GM23338 (cell line): ENCODE data around the gene GJB4. TPM values are rescaled to one million over a fixed set of nuclear protein-coding genes. Genes with fewer than 3 reads are reported as not detected.

Experiments used
- ATAC-seq: fragments of 200-7000 bp; cut with Tn5 transposase; 3 replicates; pipeline ENCODE4 v1.9.1; 2020
- DNase-seq: peaks from one replicate; pipeline ENCODE4 v3.0.0-alpha.2; 2015; ENCODE audit warnings: low spot score
- H2AFZ ChIP-seq: fragments of 200-600 bp; sonication (generic); 2 replicates; pipeline ENCODE4 v1.8.0; 2016; ENCODE audit warnings: antibody characterized with exemption, mild to moderate bottlenecking, moderate library complexity
- H3F3A ChIP-seq: fragments of 200-600 bp; sonication (generic); replicated peaks from 2 replicates; pipeline ENCODE4 v1.8.0; 2017; ENCODE audit warnings: antibody characterized with exemption, mixed run types, low read depth
- H3K27ac ChIP-seq: fragments of 200-600 bp; sonication (generic); 2 replicates; pipeline ENCODE4 v1.6.1; 2016; ENCODE audit warnings: low read depth
- H3K27me3 ChIP-seq: fragments of 200-600 bp; sonication (generic); 2 replicates; pipeline ENCODE4 v1.8.0; 2016; ENCODE audit warnings: mild to moderate bottlenecking, mixed run types, moderate library complexity; ENCODE audit not compliant: insufficient read depth
- H3K36me3 ChIP-seq: fragments of 200-600 bp; sonication (generic); 2 replicates; pipeline ENCODE4 v1.8.0; 2016; ENCODE audit warnings: mild to moderate bottlenecking; ENCODE audit not compliant: insufficient read depth
- H3K4me1 ChIP-seq: fragments of 200-600 bp; sonication (generic); 2 replicates; pipeline ENCODE4 v1.8.0; 2016; ENCODE audit warnings: mild to moderate bottlenecking, moderate library complexity; ENCODE audit not compliant: insufficient read depth
- H3K4me2 ChIP-seq: fragments of 200-600 bp; sonication (generic); 2 replicates; pipeline ENCODE4 v1.7.1; 2017; ENCODE audit warnings: mixed run types
- H3K4me3 ChIP-seq: fragments of 200-600 bp; sonication (generic); 2 replicates; pipeline ENCODE4 v1.6.1; 2016; ENCODE audit warnings: mixed run types
- H3K79me2 ChIP-seq: fragments of 200-600 bp; sonication (generic); replicated peaks from 2 replicates; pipeline ENCODE4 v1.8.0; 2017; ENCODE audit warnings: mild to moderate bottlenecking; ENCODE audit not compliant: insufficient read depth
- H3K9me2 ChIP-seq: fragments of 200-600 bp; sonication (generic); 2 replicates; pipeline ENCODE4 v1.8.0; 2017; ENCODE audit not compliant: insufficient read depth
- H4K20me1 ChIP-seq: fragments of 200-600 bp; sonication (generic); replicated peaks from 2 replicates; pipeline ENCODE4 v1.8.0; 2017; ENCODE audit warnings: mild to moderate bottlenecking; ENCODE audit not compliant: insufficient read depth
- H3K27ac Mint-ChIP-seq: 2 replicates; pipeline ENCODE4 v1.8.0; 2020; ENCODE audit warnings: inconsistent platforms, mild to moderate bottlenecking, moderate library complexity, mixed read lengths
- H3K27me3 Mint-ChIP-seq: 3 replicates; pipeline ENCODE4 v1.8.0; 2022; ENCODE audit warnings: low read depth, mild to moderate bottlenecking, moderate library complexity, mixed read lengths, inconsistent platforms; ENCODE audit not compliant: insufficient read depth, poor library complexity
- H3K36me3 Mint-ChIP-seq: 3 replicates; pipeline ENCODE4 v1.8.0; 2021; ENCODE audit warnings: low read depth, mild to moderate bottlenecking, inconsistent platforms, moderate library complexity, mixed read lengths
- H3K4me1 Mint-ChIP-seq: 3 replicates; pipeline ENCODE4 v1.8.0; 2020; ENCODE audit warnings: mild to moderate bottlenecking, inconsistent platforms, mixed read lengths
- H3K4me3 Mint-ChIP-seq: 3 replicates; pipeline ENCODE4 v1.8.0; 2021; ENCODE audit warnings: moderate library complexity, mild to moderate bottlenecking, inconsistent platforms, mixed read lengths
- H3K9me3 Mint-ChIP-seq: 3 replicates; pipeline ENCODE4 v1.8.0; 2020; ENCODE audit warnings: moderate library complexity, mild to moderate bottlenecking, inconsistent platforms, mixed read lengths
- CREB1 ChIP-seq: fragments of 250-450 bp; sonication (Bioruptor Pico); IDR thresholded peaks from 2 replicates; pipeline ENCODE4 v1.5.0; 2020; ENCODE audit warnings: low read depth, mild to moderate bottlenecking, moderate library complexity
- CTCF ChIP-seq, 2 experiments: fragments of 200-600 bp in 1 of 2; sonication (generic) in 1 of 2; conservative IDR thresholded peaks; 2 replicates each; pipeline versions ENCODE4 v1.5.1 to v1.6.1; 2016 to 2017; ENCODE audit warnings: antibody characterized with exemption in 2 of 2, low read depth in 2 of 2, mild to moderate bottlenecking in 2 of 2, moderate library complexity in 1 of 2
- EZH2 ChIP-seq: fragments of 200-600 bp; sonication (generic); IDR thresholded peaks from one replicate; pipeline ENCODE4 v1.8.0; 2017; ENCODE audit warnings: antibody characterized with exemption, mild to moderate bottlenecking, low read depth; ENCODE audit not compliant: unreplicated experiment
- EZH2phosphoT487 ChIP-seq: fragments of 200-600 bp; sonication (generic); IDR thresholded peaks from one replicate; pipeline ENCODE4 v1.8.1; 2018; ENCODE audit warnings: antibody characterized with exemption; ENCODE audit not compliant: unreplicated experiment
- JUNB ChIP-seq: IDR thresholded peaks from one replicate; pipeline ENCODE4 v1.6.1; 2016; ENCODE audit warnings: antibody characterized with exemption; ENCODE audit not compliant: unreplicated experiment
- NANOG ChIP-seq: IDR thresholded peaks from 2 replicates; pipeline ENCODE4 v1.6.1; 2016; ENCODE audit warnings: antibody characterized with exemption, borderline replicate concordance
- POLR2AphosphoS5 ChIP-seq: IDR thresholded peaks from 2 replicates; pipeline ENCODE4 v1.6.1; 2016; ENCODE audit warnings: antibody characterized with exemption, low read depth
- REST ChIP-seq: IDR thresholded peaks from one replicate; pipeline ENCODE4 v1.6.1; 2018; ENCODE audit warnings: antibody characterized with exemption; ENCODE audit not compliant: unreplicated experiment
- STAT1 ChIP-seq: IDR thresholded peaks from one replicate; pipeline ENCODE4 v1.6.1; 2016; ENCODE audit warnings: antibody characterized with exemption; ENCODE audit not compliant: unreplicated experiment
- ZNF114 ChIP-seq: fragments of 250-450 bp; sonication (Bioruptor Pico); IDR thresholded peaks from 2 replicates; pipeline ENCODE4 v1.5.0; 2020; ENCODE audit warnings: mild to moderate bottlenecking, moderate library complexity
- ZNF331 ChIP-seq: fragments of 250-450 bp; sonication (Bioruptor Pico); IDR thresholded peaks from 2 replicates; pipeline ENCODE4 v1.5.0; 2020; ENCODE audit warnings: low read depth, mild to moderate bottlenecking, moderate library complexity
- polyA plus RNA-seq: library from polyadenylated mRNA; unstranded; fragments of >200 nt; fragmentation: Nextera tagmentation; extraction: Ambion mirVana; gene quantifications from 2 replicates; pipeline ENCODE4 v1.2.1, GENCODE V29; 2016
- total RNA-seq: library from RNA; depleted of rRNA; stranded (reverse); fragments of >200 nt; shearing (Covaris generic); gene quantifications from 2 replicates; pipeline ENCODE4 v1.2.3, GENCODE V29; 2014
- TF ChIP-seq, protein P1 (sequence below): fragments of 250-450 bp; sonication (Bioruptor Pico); IDR thresholded peaks from 2 replicates; pipeline ENCODE4 v1.5.0; 2020; ENCODE audit warnings: mild to moderate bottlenecking, moderate library complexity
- TF ChIP-seq, protein P2 (sequence below): IDR thresholded peaks from 2 replicates; pipeline ENCODE4 v1.6.1; 2016; ENCODE audit warnings: antibody characterized with exemption

Gene GJB4
- total and polyA plus RNA-seq, 2 experiments from 2014 or later = 0.07 TPM; not detected in 1

DNA sequence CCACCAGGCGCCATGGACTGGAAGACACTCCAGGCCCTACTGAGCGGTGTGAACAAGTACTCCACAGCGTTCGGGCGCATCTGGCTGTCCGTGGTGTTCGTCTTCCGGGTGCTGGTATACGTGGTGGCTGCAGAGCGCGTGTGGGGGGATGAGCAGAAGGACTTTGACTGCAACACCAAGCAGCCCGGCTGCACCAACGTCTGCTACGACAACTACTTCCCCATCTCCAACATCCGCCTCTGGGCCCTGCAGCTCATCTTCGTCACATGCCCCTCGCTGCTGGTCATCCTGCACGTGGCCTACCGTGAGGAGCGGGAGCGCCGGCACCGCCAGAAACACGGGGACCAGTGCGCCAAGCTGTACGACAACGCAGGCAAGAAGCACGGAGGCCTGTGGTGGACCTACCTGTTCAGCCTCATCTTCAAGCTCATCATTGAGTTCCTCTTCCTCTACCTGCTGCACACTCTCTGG is 25.2 kb downstream of the GJB4 start:
- H3K4me3 ChIP-seq = no peak overlapping the region
- no peak for DNase-seq
- peaks cover 4% of the 10 kb centered on the region for H3K4me1 ChIP-seq
- H3K36me3 ChIP-seq = no peaks in the 10 kb centered on the region
- no peak overlapping the region for H3K27ac ChIP-seq
- Mint-ChIP-seq H3K9me3 (no peaks in the 10 kb centered on the region), H3K27me3 (peaks cover 32% of the 10 kb centered on the region), H3K27ac (no peak overlapping the region), H3K4me3 (no peak overlapping the region), H3K36me3 (no peaks in the 10 kb centered on the region), H3K4me1 (peaks cover 7% of the 10 kb centered on the region)
- H4K20me1 ChIP-seq = no peaks in the 10 kb centered on the region
- no peak for TF ChIP-seq ZNF331 (CRISPR knock-in tag)
- TF ChIP-seq EZH2 = no peak
- TF ChIP-seq POLR2AphosphoS5 = no peak
- TF ChIP-seq STAT1 = no peak
- no peak for TF ChIP-seq CREB1 (CRISPR knock-in tag)
- TF ChIP-seq ZNF114 (CRISPR knock-in tag) = no peak
- TF ChIP-seq, protein P1, sequence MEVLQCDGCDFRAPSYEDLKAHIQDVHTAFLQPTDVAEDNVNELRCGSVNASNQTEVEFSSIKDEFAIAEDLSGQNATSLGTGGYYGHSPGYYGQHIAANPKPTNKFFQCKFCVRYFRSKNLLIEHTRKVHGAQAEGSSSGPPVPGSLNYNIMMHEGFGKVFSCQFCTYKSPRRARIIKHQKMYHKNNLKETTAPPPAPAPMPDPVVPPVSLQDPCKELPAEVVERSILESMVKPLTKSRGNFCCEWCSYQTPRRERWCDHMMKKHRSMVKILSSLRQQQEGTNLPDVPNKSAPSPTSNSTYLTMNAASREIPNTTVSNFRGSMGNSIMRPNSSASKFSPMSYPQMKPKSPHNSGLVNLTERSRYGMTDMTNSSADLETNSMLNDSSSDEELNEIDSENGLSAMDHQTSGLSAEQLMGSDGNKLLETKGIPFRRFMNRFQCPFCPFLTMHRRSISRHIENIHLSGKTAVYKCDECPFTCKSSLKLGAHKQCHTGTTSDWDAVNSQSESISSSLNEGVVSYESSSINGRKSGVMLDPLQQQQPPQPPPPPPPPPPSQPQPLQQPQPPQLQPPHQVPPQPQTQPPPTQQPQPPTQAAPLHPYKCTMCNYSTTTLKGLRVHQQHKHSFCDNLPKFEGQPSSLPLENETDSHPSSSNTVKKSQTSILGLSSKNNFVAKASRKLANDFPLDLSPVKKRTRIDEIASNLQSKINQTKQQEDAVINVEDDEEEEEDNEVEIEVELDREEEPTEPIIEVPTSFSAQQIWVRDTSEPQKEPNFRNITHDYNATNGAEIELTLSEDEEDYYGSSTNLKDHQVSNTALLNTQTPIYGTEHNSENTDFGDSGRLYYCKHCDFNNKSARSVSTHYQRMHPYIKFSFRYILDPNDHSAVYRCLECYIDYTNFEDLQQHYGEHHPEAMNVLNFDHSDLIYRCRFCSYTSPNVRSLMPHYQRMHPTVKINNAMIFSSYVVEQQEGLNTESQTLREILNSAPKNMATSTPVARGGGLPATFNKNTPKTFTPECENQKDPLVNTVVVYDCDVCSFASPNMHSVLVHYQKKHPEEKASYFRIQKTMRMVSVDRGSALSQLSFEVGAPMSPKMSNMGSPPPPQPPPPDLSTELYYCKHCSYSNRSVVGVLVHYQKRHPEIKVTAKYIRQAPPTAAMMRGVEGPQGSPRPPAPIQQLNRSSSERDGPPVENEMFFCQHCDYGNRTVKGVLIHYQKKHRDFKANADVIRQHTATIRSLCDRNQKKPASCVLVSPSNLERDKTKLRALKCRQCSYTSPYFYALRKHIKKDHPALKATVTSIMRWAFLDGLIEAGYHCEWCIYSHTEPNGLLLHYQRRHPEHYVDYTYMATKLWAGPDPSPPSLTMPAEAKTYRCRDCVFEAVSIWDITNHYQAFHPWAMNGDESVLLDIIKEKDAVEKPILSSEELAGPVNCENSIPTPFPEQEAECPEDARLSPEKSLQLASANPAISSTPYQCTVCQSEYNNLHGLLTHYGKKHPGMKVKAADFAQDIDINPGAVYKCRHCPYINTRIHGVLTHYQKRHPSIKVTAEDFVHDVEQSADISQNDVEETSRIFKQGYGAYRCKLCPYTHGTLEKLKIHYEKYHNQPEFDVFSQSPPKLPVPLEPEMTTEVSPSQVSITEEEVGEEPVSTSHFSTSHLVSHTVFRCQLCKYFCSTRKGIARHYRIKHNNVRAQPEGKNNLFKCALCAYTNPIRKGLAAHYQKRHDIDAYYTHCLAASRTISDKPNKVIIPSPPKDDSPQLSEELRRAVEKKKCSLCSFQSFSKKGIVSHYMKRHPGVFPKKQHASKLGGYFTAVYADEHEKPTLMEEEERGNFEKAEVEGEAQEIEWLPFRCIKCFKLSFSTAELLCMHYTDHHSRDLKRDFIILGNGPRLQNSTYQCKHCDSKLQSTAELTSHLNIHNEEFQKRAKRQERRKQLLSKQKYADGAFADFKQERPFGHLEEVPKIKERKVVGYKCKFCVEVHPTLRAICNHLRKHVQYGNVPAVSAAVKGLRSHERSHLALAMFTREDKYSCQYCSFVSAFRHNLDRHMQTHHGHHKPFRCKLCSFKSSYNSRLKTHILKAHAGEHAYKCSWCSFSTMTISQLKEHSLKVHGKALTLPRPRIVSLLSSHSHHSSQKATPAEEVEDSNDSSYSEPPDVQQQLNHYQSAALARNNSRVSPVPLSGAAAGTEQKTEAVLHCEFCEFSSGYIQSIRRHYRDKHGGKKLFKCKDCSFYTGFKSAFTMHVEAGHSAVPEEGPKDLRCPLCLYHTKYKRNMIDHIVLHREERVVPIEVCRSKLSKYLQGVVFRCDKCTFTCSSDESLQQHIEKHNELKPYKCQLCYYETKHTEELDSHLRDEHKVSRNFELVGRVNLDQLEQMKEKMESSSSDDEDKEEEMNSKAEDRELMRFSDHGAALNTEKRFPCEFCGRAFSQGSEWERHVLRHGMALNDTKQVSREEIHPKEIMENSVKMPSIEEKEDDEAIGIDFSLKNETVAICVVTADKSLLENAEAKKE = no peak
- TF ChIP-seq REST = no peak
- TF ChIP-seq EZH2phosphoT487 = no peak
- no peak for TF ChIP-seq NANOG
- TF ChIP-seq CTCF (conservative IDR thresholded peaks at IDR 0.05; ENCODE audit: low read depth in 2 of 2) = no peak
- no peak for TF ChIP-seq JUNB
- TF ChIP-seq, protein P2, sequence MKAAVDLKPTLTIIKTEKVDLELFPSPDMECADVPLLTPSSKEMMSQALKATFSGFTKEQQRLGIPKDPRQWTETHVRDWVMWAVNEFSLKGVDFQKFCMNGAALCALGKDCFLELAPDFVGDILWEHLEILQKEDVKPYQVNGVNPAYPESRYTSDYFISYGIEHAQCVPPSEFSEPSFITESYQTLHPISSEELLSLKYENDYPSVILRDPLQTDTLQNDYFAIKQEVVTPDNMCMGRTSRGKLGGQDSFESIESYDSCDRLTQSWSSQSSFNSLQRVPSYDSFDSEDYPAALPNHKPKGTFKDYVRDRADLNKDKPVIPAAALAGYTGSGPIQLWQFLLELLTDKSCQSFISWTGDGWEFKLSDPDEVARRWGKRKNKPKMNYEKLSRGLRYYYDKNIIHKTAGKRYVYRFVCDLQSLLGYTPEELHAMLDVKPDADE = no peak
- H3K79me2 ChIP-seq = no peaks in the 10 kb centered on the region
- H2AFZ ChIP-seq = no peak overlapping the region
- no peaks in the 10 kb centered on the region for H3K9me2 ChIP-seq
- peaks cover 32% of the 10 kb centered on the region for H3K27me3 ChIP-seq
- H3F3A ChIP-seq = no peaks in the 10 kb centered on the region
- no peak overlapping the region for H3K4me2 ChIP-seq
- ATAC-seq = no peak
